ENCODE results near the gene UQCR10.
A peak's percentile ranks its signal among the peaks of the same experiment; 100 is the strongest.

UQCR10 gene

DNA sequence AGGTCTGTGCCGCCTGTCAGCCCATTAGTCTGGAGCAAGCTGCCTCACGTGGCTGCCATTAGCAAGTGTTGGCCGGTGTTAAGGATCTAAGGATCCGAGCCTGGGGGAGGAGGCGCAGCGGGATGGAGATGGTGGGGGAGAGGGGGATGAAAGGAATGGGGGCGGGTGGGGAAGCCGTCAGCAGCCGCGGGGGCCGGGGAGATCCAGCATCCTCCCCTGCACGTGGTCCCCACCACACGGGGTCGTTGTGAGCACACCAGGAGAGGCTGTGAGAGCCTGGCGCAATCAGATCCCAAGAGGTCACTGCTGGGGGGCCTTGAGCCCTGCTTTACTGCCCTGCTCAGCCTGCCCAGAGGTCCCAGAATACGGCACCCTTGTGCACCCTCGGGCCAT is 40.0 kb upstream of the UQCR10 start:
- peak; percentile 64 for ATAC-seq
- TF ChIP-seq, protein P1, sequence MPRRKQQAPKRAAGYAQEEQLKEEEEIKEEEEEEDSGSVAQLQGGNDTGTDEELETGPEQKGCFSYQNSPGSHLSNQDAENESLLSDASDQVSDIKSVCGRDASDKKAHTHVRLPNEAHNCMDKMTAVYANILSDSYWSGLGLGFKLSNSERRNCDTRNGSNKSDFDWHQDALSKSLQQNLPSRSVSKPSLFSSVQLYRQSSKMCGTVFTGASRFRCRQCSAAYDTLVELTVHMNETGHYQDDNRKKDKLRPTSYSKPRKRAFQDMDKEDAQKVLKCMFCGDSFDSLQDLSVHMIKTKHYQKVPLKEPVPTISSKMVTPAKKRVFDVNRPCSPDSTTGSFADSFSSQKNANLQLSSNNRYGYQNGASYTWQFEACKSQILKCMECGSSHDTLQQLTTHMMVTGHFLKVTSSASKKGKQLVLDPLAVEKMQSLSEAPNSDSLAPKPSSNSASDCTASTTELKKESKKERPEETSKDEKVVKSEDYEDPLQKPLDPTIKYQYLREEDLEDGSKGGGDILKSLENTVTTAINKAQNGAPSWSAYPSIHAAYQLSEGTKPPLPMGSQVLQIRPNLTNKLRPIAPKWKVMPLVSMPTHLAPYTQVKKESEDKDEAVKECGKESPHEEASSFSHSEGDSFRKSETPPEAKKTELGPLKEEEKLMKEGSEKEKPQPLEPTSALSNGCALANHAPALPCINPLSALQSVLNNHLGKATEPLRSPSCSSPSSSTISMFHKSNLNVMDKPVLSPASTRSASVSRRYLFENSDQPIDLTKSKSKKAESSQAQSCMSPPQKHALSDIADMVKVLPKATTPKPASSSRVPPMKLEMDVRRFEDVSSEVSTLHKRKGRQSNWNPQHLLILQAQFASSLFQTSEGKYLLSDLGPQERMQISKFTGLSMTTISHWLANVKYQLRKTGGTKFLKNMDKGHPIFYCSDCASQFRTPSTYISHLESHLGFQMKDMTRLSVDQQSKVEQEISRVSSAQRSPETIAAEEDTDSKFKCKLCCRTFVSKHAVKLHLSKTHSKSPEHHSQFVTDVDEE (CRISPR knock-in tag; IDR thresholded peaks at IDR 0.05), result no peak
- TF ChIP-seq SNAI2 (CRISPR knock-in tag; IDR thresholded peaks at IDR 0.05) (no peak), GLIS3 (CRISPR knock-in tag; IDR thresholded peaks at IDR 0.05) (no peak), ISL1 (CRISPR knock-in tag; IDR thresholded peaks at IDR 0.05) (no peak), ZC3H10 (CRISPR knock-in tag; IDR thresholded peaks at IDR 0.05) (no peak), ZNF70 (CRISPR knock-in tag; IDR thresholded peaks at IDR 0.05) (no peak), ZNF565 (CRISPR knock-in tag; conservative IDR thresholded peaks at IDR 0.05; ENCODE audit: low read depth) (no peak), OSR1 (CRISPR knock-in tag; IDR thresholded peaks at IDR 0.05) (no peak), BACH2 (CRISPR knock-in tag; IDR thresholded peaks at IDR 0.05; ENCODE audit: borderline replicate concordance) (no peak), RARB (CRISPR knock-in tag; IDR thresholded peaks at IDR 0.05) (no peak), PPARA (CRISPR knock-in tag; IDR thresholded peaks at IDR 0.05; ENCODE audit: borderline replicate concordance) (no peak), ZFP30 (CRISPR knock-in tag; IDR thresholded peaks at IDR 0.05) (no peak), ARNTL (CRISPR knock-in tag; IDR thresholded peaks at IDR 0.05; ENCODE audit: borderline replicate concordance, low read depth) (no peak), TOX (CRISPR knock-in tag; IDR thresholded peaks at IDR 0.05; ENCODE audit: borderline replicate concordance) (no peak)
- TF ChIP-seq, protein P2, sequence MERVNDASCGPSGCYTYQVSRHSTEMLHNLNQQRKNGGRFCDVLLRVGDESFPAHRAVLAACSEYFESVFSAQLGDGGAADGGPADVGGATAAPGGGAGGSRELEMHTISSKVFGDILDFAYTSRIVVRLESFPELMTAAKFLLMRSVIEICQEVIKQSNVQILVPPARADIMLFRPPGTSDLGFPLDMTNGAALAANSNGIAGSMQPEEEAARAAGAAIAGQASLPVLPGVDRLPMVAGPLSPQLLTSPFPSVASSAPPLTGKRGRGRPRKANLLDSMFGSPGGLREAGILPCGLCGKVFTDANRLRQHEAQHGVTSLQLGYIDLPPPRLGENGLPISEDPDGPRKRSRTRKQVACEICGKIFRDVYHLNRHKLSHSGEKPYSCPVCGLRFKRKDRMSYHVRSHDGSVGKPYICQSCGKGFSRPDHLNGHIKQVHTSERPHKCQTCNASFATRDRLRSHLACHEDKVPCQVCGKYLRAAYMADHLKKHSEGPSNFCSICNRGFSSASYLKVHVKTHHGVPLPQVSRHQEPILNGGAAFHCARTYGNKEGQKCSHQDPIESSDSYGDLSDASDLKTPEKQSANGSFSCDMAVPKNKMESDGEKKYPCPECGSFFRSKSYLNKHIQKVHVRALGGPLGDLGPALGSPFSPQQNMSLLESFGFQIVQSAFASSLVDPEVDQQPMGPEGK (CRISPR knock-in tag; IDR thresholded peaks at IDR 0.05; ENCODE audit: borderline replicate concordance), result no peak
- TF ChIP-seq, protein P3, sequence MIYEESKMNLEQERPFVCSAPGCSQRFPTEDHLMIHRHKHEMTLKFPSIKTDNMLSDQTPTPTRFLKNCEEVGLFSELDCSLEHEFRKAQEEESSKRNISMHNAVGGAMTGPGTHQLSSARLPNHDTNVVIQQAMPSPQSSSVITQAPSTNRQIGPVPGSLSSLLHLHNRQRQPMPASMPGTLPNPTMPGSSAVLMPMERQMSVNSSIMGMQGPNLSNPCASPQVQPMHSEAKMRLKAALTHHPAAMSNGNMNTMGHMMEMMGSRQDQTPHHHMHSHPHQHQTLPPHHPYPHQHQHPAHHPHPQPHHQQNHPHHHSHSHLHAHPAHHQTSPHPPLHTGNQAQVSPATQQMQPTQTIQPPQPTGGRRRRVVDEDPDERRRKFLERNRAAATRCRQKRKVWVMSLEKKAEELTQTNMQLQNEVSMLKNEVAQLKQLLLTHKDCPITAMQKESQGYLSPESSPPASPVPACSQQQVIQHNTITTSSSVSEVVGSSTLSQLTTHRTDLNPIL (CRISPR knock-in tag; IDR thresholded peaks at IDR 0.05; ENCODE audit: low read depth), result no peak
- TF ChIP-seq, protein P4, sequence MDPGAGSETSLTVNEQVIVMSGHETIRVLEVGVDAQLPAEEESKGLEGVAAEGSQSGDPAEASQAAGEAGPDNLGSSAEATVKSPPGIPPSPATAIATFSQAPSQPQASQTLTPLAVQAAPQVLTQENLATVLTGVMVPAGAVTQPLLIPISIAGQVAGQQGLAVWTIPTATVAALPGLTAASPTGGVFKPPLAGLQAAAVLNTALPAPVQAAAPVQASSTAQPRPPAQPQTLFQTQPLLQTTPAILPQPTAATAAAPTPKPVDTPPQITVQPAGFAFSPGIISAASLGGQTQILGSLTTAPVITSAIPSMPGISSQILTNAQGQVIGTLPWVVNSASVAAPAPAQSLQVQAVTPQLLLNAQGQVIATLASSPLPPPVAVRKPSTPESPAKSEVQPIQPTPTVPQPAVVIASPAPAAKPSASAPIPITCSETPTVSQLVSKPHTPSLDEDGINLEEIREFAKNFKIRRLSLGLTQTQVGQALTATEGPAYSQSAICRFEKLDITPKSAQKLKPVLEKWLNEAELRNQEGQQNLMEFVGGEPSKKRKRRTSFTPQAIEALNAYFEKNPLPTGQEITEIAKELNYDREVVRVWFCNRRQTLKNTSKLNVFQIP (CRISPR knock-in tag; IDR thresholded peaks at IDR 0.05; ENCODE audit: borderline replicate concordance, low read depth), result no peak
- TF ChIP-seq, protein P5, sequence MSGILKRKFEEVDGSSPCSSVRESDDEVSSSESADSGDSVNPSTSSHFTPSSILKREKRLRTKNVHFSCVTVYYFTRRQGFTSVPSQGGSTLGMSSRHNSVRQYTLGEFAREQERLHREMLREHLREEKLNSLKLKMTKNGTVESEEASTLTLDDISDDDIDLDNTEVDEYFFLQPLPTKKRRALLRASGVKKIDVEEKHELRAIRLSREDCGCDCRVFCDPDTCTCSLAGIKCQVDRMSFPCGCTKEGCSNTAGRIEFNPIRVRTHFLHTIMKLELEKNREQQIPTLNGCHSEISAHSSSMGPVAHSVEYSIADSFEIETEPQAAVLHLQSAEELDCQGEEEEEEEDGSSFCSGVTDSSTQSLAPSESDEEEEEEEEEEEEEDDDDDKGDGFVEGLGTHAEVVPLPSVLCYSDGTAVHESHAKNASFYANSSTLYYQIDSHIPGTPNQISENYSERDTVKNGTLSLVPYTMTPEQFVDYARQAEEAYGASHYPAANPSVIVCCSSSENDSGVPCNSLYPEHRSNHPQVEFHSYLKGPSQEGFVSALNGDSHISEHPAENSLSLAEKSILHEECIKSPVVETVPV (CRISPR knock-in tag; IDR thresholded peaks at IDR 0.05), result no peak

DNA sequence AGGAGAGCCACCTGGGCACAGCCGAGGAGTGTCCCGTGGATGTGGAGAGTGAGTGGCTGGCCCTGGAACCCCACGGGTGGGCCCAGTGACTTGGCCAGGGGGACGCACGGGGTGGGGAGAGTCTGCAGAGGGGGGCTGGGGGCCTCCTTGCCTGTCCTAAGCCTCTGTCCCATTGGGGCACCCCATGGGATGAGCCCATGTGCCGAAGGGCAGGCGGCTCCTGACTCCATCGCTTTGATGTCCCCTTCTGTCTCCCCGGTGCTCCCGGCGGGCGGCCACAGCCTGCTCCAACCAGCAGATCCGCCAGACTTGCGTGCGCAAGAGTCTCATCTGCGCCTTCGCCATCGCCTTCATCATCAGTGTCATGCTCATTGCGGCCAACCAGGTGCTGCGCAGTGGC is 38.0 kb upstream of the UQCR10 start:
- no peak for ATAC-seq
- no peak for TF ChIP-seq BACH2 (CRISPR knock-in tag; IDR thresholded peaks at IDR 0.05; ENCODE audit: borderline replicate concordance)
- TF ChIP-seq SNAI2 (CRISPR knock-in tag; IDR thresholded peaks at IDR 0.05), result no peak
- TF ChIP-seq CSDC2 (CRISPR knock-in tag; IDR thresholded peaks at IDR 0.05), result no peak
- no peak for TF ChIP-seq ARNTL (CRISPR knock-in tag; IDR thresholded peaks at IDR 0.05; ENCODE audit: borderline replicate concordance, low read depth)
- no peak for TF ChIP-seq ZFP3 (CRISPR knock-in tag; IDR thresholded peaks at IDR 0.05)
- TF ChIP-seq, protein P4 (CRISPR knock-in tag; IDR thresholded peaks at IDR 0.05; ENCODE audit: borderline replicate concordance, low read depth), result no peak
- TF ChIP-seq, protein P5 (CRISPR knock-in tag; IDR thresholded peaks at IDR 0.05), result no peak
- no peak for TF ChIP-seq RARB (CRISPR knock-in tag; IDR thresholded peaks at IDR 0.05)
- no peak for TF ChIP-seq ZNF8 (CRISPR knock-in tag; IDR thresholded peaks at IDR 0.05)
- no peak for TF ChIP-seq TOX (CRISPR knock-in tag; IDR thresholded peaks at IDR 0.05; ENCODE audit: borderline replicate concordance)
- TF ChIP-seq GLIS3 (CRISPR knock-in tag; IDR thresholded peaks at IDR 0.05), result no peak
- no peak for TF ChIP-seq ESRRG (CRISPR knock-in tag; IDR thresholded peaks at IDR 0.05)

Measured in SK-N-SH treated with all-trans-retinoic acid at 6 μM for 48 hours (cell line).